ENCODE data around the gene DHX30. TPM values are rescaled to one million over a fixed set of nuclear protein-coding genes. Genes with fewer than 3 reads are reported as not detected.

Gene DHX30
- total and polyA plus RNA-seq, 9 of the 15 experiments (the other 6 are each of a cell fraction or from before 2014, with no cell fraction given) = 12.3 to 158 (median 79.0) TPM

DNA sequence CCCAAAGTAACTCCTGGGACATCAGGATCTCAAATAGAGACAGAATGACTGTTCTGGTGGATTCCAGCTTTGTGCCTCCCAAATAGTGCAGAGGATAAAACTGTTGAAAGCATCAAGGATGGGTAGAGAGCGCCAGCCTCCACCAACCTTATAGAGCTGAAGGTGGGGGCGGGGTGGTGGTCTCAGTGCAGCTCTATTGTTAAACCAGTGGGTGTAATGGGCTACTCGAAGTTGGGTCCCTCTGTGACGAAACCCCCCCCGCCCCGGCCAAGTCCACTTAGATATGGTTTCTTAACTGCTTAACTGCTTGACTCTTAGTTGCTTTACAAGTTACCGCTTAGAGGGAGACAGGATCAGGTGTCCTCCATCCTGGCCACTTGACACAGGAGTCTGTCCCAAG lies 22.7 kb downstream of the DHX30 start (continued):
- TF ChIP-seq, protein P1, sequence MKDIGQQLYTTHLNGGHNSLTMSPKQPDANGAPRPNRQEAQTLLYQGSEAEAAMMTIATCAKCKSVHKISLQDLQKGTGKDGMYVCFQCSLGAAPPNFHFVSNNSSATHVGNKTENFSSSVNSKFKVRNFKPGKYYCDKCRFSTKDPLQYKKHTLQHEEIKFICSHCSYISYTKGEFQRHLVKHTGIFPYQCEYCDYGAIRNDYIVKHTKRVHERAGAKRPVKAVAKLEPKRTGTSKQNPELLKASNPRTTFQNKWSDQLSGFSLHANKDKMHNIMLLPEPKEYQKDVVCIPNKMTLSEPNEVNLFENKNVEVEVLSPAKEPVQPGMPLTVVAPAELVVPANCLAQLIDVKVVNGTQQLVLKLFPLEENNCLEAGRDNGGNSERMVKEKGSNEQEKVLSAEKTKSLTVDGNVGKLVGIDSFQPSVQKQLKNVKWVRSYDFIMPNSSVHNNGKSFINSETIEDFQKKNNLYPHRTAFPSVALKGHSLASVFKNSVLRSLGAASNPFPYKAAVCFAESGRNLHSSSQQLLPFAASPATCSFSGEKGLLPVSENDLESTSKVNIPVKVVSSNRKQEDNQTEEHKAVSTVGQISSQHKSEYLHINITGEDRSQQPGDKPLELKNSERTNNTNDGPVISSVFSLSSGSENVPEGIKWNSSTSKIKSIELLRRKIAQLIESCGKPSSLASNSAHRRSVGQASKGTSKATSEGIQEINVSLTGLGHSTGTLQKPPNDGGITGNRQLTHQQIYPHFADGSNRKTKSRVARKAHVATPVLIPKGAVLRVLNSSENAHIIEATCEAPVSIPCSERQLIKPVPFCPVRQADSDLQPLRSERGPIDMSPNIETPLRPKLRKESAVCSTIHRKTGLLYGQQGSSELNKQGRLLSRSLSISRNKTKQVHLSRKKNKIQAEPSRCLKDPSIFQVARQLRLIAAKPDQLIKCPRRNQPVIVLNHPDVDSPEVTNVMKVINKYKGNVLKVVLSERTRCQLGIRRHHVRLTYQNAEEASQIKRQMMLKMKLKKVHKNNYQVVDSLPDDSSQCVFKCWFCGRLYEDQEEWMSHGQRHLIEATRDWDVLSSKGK (CRISPR knock-in tag; IDR thresholded peaks at IDR 0.05) = no peak
- no peak for TF ChIP-seq ZNF507 (tag; conservative IDR thresholded peaks at IDR 0.05)
- no peak for TF ChIP-seq CREB1 (IDR thresholded peaks at IDR 0.05)
- peak; percentile 11 for TF ChIP-seq CREB1 (CRISPR knock-in tag; IDR thresholded peaks at IDR 0.05)
- TF ChIP-seq HDAC8 (tag; IDR thresholded peaks at IDR 0.05) = no peak
- TF ChIP-seq ZNF217 (CRISPR knock-in tag; IDR thresholded peaks at IDR 0.05) = 0 out of 2 replicates have a peak, but pooled peaks have one; percentile 34
- TF ChIP-seq, protein P2, sequence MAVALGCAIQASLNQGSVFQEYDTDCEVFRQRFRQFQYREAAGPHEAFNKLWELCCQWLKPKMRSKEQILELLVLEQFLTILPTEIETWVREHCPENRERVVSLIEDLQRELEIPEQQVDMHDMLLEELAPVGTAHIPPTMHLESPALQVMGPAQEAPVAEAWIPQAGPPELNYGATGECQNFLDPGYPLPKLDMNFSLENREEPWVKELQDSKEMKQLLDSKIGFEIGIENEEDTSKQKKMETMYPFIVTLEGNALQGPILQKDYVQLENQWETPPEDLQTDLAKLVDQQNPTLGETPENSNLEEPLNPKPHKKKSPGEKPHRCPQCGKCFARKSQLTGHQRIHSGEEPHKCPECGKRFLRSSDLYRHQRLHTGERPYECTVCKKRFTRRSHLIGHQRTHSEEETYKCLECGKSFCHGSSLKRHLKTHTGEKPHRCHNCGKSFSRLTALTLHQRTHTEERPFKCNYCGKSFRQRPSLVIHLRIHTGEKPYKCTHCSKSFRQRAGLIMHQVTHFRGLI (CRISPR knock-in tag; IDR thresholded peaks at IDR 0.05) = no peak
- no peak for TF ChIP-seq ZNF551 (CRISPR knock-in tag; IDR thresholded peaks at IDR 0.05)
- TF ChIP-seq, protein P3, sequence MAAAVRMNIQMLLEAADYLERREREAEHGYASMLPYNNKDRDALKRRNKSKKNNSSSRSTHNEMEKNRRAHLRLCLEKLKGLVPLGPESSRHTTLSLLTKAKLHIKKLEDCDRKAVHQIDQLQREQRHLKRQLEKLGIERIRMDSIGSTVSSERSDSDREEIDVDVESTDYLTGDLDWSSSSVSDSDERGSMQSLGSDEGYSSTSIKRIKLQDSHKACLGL (CRISPR knock-in tag; IDR thresholded peaks at IDR 0.05; ENCODE audit: borderline replicate concordance, poor library complexity, severe bottlenecking) = no peak
- TF ChIP-seq LEF1 (IDR thresholded peaks at IDR 0.05) = no peak
- 0 out of 2 replicates have a peak, but pooled peaks have one; percentile 18 for TF ChIP-seq FOXP4 (CRISPR knock-in tag; IDR thresholded peaks at IDR 0.05; ENCODE audit: borderline replicate concordance)
- no peak for TF ChIP-seq ZC3H4 (CRISPR knock-in tag; IDR thresholded peaks at IDR 0.05; ENCODE audit: borderline replicate concordance)
- no peak for TF ChIP-seq HES1 (IDR thresholded peaks at IDR 0.05; ENCODE audit: low read depth)
- no peak for TF ChIP-seq NR0B1 (IDR thresholded peaks at IDR 0.05; ENCODE audit: partially characterized antibody)
